K562 (cell line): ENCODE data around the gene RNU6-8. TPM values are rescaled to one million over a fixed set of nuclear protein-coding genes. Genes with fewer than 3 reads are reported as not detected.

ENCODE experiments used
- ATAC-seq: fragments of 200-7000 bp; cut with Tn5 transposase; 3 replicates; pipeline ENCODE4 v1.9.1; 2020; ENCODE audit warnings: moderate library complexity
- BruUV-seq: library from RNA; stranded (reverse); fragments of 400-500 nt; replicated peaks from 2 replicates; lab custom pipeline; 2021; lab: Mats Ljungman, UMichigan
- CTCF ChIA-PET: fragments of 300-600 bp; formaldehyde crosslinking; extraction: SDS; loops from one replicate; lab custom pipeline; 2021; ENCODE audit warnings: low intra/inter-chr PET ratio; lab: Yijun Ruan, JAX
- POLR2A ChIA-PET: fragments of 300-600, 350-650 bp; sonication (Branson Sonifier 250); formaldehyde crosslinking; extraction: SDS; loops from one replicate; lab custom pipeline; 2021; ENCODE audit warnings: antibody characterized with exemption, inconsistent platforms; lab: Yijun Ruan, JAX
- DNase-seq, 4 experiments: peaks; one replicate each; pipeline versions ENCODE4 v3.0.0 to v3.0.0-alpha.2; 2011 to 2018; ENCODE audit warnings: low spot score in 3 of 4, mixed read lengths in 3 of 4; ENCODE audit errors: extremely low read depth in 1 of 4
- FAIRE-seq: peaks from 2 replicates; lab custom pipeline; 2011; peaks lifted over from hg19 to GRCh38; lab: Jason Lieb, UNC
- H2AFZ ChIP-seq: 2 replicates; pipeline ENCODE4 v1.6.0; 2011; ENCODE audit warnings: low read depth, low read length, control low read depth, inconsistent platforms
- H3K27ac ChIP-seq: fragments of 200-600 bp; 3 replicates; pipeline ENCODE4 v1.8.0; 2011; ENCODE audit warnings: low read depth, mild to moderate bottlenecking, control low read depth, inconsistent platforms, low read length, moderate library complexity, mixed read lengths; ENCODE audit errors: extremely low read depth
- H3K27me3 ChIP-seq, 2 experiments: fragments of 300-600 bp in 1 of 2; 2 replicates in 1 of 2; 3 replicates in 1 of 2; pipeline versions ENCODE4 v1.6.0 to v1.8.0; 2011; ENCODE audit warnings: inconsistent platforms in 2 of 2, low read length in 2 of 2, mild to moderate bottlenecking in 1 of 2, mixed read lengths in 1 of 2, moderate library complexity in 1 of 2; ENCODE audit not compliant: control insufficient read depth in 2 of 2, insufficient read depth in 2 of 2
- H3K36me3 ChIP-seq: fragments of 300-600 bp; 3 replicates; pipeline ENCODE4 v1.8.0; 2011; ENCODE audit warnings: mild to moderate bottlenecking, low read length, inconsistent platforms; ENCODE audit not compliant: control insufficient read depth, insufficient read depth
- H3K4me1 ChIP-seq, 2 experiments: fragments of 200-600 bp in 1 of 2; replicated peaks in 1 of 2; 2 replicates in 1 of 2; 3 replicates in 1 of 2; pipeline versions ENCODE4 v1.5.1 to v1.8.0; 2011; ENCODE audit warnings: inconsistent platforms in 2 of 2, low read length in 2 of 2, mild to moderate bottlenecking in 1 of 2, mixed read lengths in 1 of 2, moderate library complexity in 1 of 2; ENCODE audit not compliant: control insufficient read depth in 2 of 2, insufficient read depth in 2 of 2
- H3K4me2 ChIP-seq: 2 replicates; pipeline ENCODE4 v1.6.1; 2011; ENCODE audit warnings: low read length, control low read depth, inconsistent platforms, mixed read lengths; ENCODE audit not compliant: insufficient read depth
- H3K4me3 ChIP-seq: fragments of 200-600 bp; sonication (generic), shearing (Covaris generic); 2 replicates; pipeline ENCODE4 v1.5.1; 2016; ENCODE audit warnings: control low read depth, inconsistent platforms
- H3K79me2 ChIP-seq: fragments of 200-600 bp; 3 replicates; pipeline ENCODE4 v1.8.0; 2011; ENCODE audit warnings: low read length, inconsistent platforms; ENCODE audit not compliant: control insufficient read depth, insufficient read depth
- H3K9ac ChIP-seq, 2 experiments: 2 replicates each; pipeline versions ENCODE4 v1.6.0 to v1.6.1; 2011; ENCODE audit warnings: low read depth in 2 of 2, low read length in 2 of 2, control low read depth in 1 of 2, inconsistent platforms in 1 of 2, mild to moderate bottlenecking in 1 of 2, mixed read lengths in 1 of 2; ENCODE audit not compliant: insufficient read depth in 1 of 2
- H3K9me1 ChIP-seq: one replicate; pipeline ENCODE4 v1.6.0; 2011; ENCODE audit warnings: inconsistent platforms, mild to moderate bottlenecking, low read length, moderate library complexity; ENCODE audit not compliant: control insufficient read depth, insufficient read depth
- H3K9me3 ChIP-seq: replicated peaks from 2 replicates; pipeline ENCODE4 v1.5.1; 2011; ENCODE audit warnings: low read depth, low read length, inconsistent platforms; ENCODE audit not compliant: control insufficient read depth, insufficient read depth
- H4K20me1 ChIP-seq: replicated peaks from 2 replicates; pipeline ENCODE4 v1.6.1; 2011; ENCODE audit warnings: low read length, inconsistent platforms, mixed read lengths; ENCODE audit not compliant: control insufficient read depth, insufficient read depth
- C11orf30 ChIP-seq: fragments of 450-650 bp; IDR thresholded peaks from 2 replicates; pipeline ENCODE4 v1.6.1; 2016; ENCODE audit warnings: low read depth, mild to moderate bottlenecking
- CHCHD3 ChIP-seq: fragments of 250-450 bp; sonication (Bioruptor Pico); IDR thresholded peaks from 2 replicates; pipeline ENCODE4 v2.1.2; 2022; ENCODE audit warnings: mild to moderate bottlenecking
- CXXC5 ChIP-seq: fragments of 250-450 bp; sonication (Bioruptor Pico); IDR thresholded peaks from 2 replicates; pipeline ENCODE4 v1.8.0; 2022; ENCODE audit warnings: inconsistent platforms, mild to moderate bottlenecking, moderate library complexity
- E2F5 ChIP-seq: sonication (generic); formaldehyde crosslinking; IDR thresholded peaks from 2 replicates; pipeline ENCODE4 v1.8.0; 2022; ENCODE audit warnings: mild to moderate bottlenecking, missing genetic modification reagents
- HCFC1 ChIP-seq: IDR thresholded peaks from 2 replicates; pipeline ENCODE4 v1.6.1; 2012; ENCODE audit warnings: low read depth, low read length, improper control_type of control experiment
- HNRNPLL ChIP-seq: fragments of 200-400 bp; formaldehyde crosslinking; IDR thresholded peaks from 2 replicates; pipeline ENCODE4 v1.6.1; 2017; ENCODE audit warnings: low read length, low read depth, mild to moderate bottlenecking; ENCODE audit not compliant: poor library complexity, severe bottlenecking
- KLF13 ChIP-seq: fragments of 450-650 bp; IDR thresholded peaks from 2 replicates; pipeline ENCODE4 v1.6.1; 2016; ENCODE audit warnings: missing genetic modification characterization, low read depth, mild to moderate bottlenecking, missing compliant biosample characterization, moderate library complexity, borderline replicate concordance
- NFE2 ChIP-seq: IDR thresholded peaks from 2 replicates; pipeline ENCODE4 v1.6.1; 2014; ENCODE audit warnings: antibody characterized with exemption, low read depth
- NFRKB ChIP-seq: fragments of 450-650 bp; IDR thresholded peaks from 2 replicates; pipeline ENCODE4 v1.6.1; 2016; ENCODE audit warnings: low read depth
- PHF8 ChIP-seq: fragments of 200-600 bp; sonication (generic); IDR thresholded peaks from 2 replicates; pipeline ENCODE4 v1.6.1; 2012; ENCODE audit warnings: mixed run types, mild to moderate bottlenecking, inconsistent platforms, low read length, moderate library complexity, borderline replicate concordance
- POLR2H ChIP-seq: IDR thresholded peaks from 2 replicates; pipeline ENCODE4 v1.6.1; 2016; ENCODE audit warnings: missing genetic modification characterization, low read depth, mild to moderate bottlenecking, control low read depth, missing compliant biosample characterization, moderate library complexity
- PYGO2 ChIP-seq: fragments of 450-650 bp; IDR thresholded peaks from 2 replicates; pipeline ENCODE4 v1.6.1; 2016; ENCODE audit warnings: mild to moderate bottlenecking, missing genetic modification characterization, moderate library complexity, missing compliant biosample characterization
- TBP ChIP-seq: optimal IDR thresholded peaks from 2 replicates; pipeline ENCODE3; 2011; ENCODE audit warnings: low read depth, low read length, improper control_type of control experiment
- TEAD4 ChIP-seq, 2 experiments: sonication (generic) in 1 of 2; formaldehyde crosslinking in 1 of 2; IDR thresholded peaks; 2 replicates each; pipeline versions ENCODE4 v1.6.1 to v1.8.0; 2012 to 2022; ENCODE audit warnings: borderline replicate concordance in 1 of 2, inconsistent platforms in 1 of 2, low read length in 1 of 2, mild to moderate bottlenecking in 1 of 2, missing genetic modification reagents in 1 of 2
- U2AF1 ChIP-seq: fragments of 200-400 bp; formaldehyde crosslinking; optimal IDR thresholded peaks from 2 replicates; pipeline ENCODE3; 2017; ENCODE audit warnings: mild to moderate bottlenecking, low read depth, low read length, moderate library complexity
- USF2 ChIP-seq: sonication (generic); formaldehyde crosslinking; IDR thresholded peaks from 2 replicates; pipeline ENCODE4 v1.5.0; 2020; ENCODE audit warnings: missing genetic modification reagents
- ZNF23 ChIP-seq: fragments of 250-450 bp; sonication (Bioruptor Pico); IDR thresholded peaks from 2 replicates; pipeline ENCODE4 v1.4.0; 2020; ENCODE audit warnings: mild to moderate bottlenecking
- WGBS: fragments of 100-300 bp; shearing (Covaris generic); methylation state at CpG from one replicate; pipeline ENCODE4 v1.1.6; 2016; ENCODE audit warnings: low coverage, mixed read lengths; ENCODE audit not compliant: insufficient coverage; ENCODE audit errors: missing lambda C conversion rate; 5-methylcytosine and 5-hydroxymethylcytosine counted together
- in situ Hi-C: fragments of 300-500 bp; cut with MboI; formaldehyde crosslinking; loops from 4 replicates; pipeline ENCODE4 v1.15.0; 2018; ENCODE audit warnings: inconsistent platforms, mixed read lengths
- intact Hi-C: fragments of 100-400 bp; cut with micrococcal nuclease; formaldehyde crosslinking; loops from 2 replicates; pipeline ENCODE4 v1.14.2; 2022
- polyA plus RNA-seq, 8 experiments: library from polyadenylated mRNA; depleted of rRNA in 4 of 8; stranded (reverse) in 5 of 8; unstranded in 3 of 8; fragments of >200 nt; fragmentation: Nextera tagmentation in 2 of 8; fragmentation: Illumina TruSeq in 1 of 8; extraction: Ambion mirVana in 2 of 8; extraction: Trizol in 1 of 8; gene quantifications; 2 replicates each; pipeline versions ENCODE4 v1.2.1 to v1.2.3, GENCODE V29; 2011 to 2014; ENCODE audit warnings: inconsistent platforms in 1 of 8, missing spikeins in 1 of 8
- total RNA-seq, 7 experiments: library from RNA; depleted of rRNA in 6 of 7; stranded (reverse); fragments of >200 nt in 6 of 7; fragmentation: Illumina TruSeq in 2 of 7; extraction: Trizol in 2 of 7; gene quantifications; 2 replicates each; pipeline versions ENCODE4 v1.2.1 to v1.2.3, GENCODE V29; 2011 to 2021; ENCODE audit warnings: low replicate concordance in 1 of 7

Gene RNU6-8
- total and polyA plus RNA-seq, 9 of the 15 experiments (the other 6 are each of a cell fraction or from before 2014, with no cell fraction given): not detected

DNA sequence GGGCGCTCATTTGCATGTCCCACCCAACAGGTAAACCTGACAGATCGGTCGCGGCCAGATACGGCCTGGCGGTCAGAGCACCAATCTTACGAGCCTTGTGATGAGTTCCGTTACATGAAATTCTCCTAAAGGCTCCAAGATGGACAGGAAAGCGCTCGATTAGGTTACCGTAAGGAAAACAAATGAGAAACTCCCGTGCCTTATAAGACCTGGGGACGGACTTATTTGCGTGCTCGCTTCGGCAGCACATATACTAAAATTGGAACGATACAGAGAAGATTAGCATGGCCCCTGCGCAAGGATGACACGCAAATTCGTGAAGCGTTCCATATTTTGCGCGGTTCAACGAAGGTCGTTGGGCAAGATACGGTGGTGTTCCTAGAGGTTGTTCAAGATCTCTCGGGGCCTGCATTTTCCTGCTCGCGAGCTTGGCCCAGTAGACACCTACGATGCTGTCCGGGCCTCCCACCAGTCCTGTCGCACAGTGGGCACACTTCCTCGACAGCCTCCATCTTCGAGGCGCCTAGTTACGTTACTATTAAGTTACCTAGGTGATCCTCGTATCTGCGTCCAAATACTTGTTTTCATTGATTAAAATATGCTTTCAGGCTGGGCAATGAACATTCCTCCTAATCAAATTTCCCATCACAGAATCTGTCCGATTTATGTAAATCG, 1.1 kb downstream of the RNU6-8 start, which contains the start of gene RNU6-7:
RNU6-7 (plus strand) TSS at position 230 of the 675 bp plus-strand sequence.
- Histone ChIP-seq H3K4me2 (peak within 1 kb of the TSS; percentile 91), H3K27me3 (no peaks in the 10 kb centered on the region), H3K79me2 (no peaks in the 10 kb centered on the region), H3K36me3 (no peaks in the 10 kb centered on the region), H3K4me3 (peak within 1 kb of the TSS; percentile 62), H3K9ac (peak within 1 kb of the TSS; percentile 85 to 92), H3K9me3 (no peaks in the 10 kb centered on the region), H2AFZ (peak within 1 kb of the TSS; percentile 97), H3K4me1 (peaks cover 3 to 8% of the 10 kb centered on the region in 2 experiments; a peak in 3 of 5 replicates), H3K27ac (peak within 1 kb of the TSS; percentile 89), H4K20me1 (no peaks in the 10 kb centered on the region), H3K9me1 (no peaks in the 10 kb centered on the region)
- peak; percentile 37 for FAIRE-seq
- CTCF ChIA-PET: no interaction called here
- no TSS peak for BruUV-seq
- intact Hi-C loops: no loop called here
- peak in 1 of 4 experiments; percentile 63 for DNase-seq
- in situ Hi-C loops: loop anchor here (5.0 kb wide), 1 partner anchor 120 kb away; no protein-coding TSS in a partner anchor
- 2% methylated on average over 40 of the region's 40 CpGs for WGBS
- POLR2A ChIA-PET: interaction anchor here (0.6 kb wide), 1 partner anchor 200 kb away, joined by 3 read pairs; no protein-coding TSS in a partner anchor
- ATAC-seq: peak; percentile 29
- no peak for TF ChIP-seq U2AF1
- peak; percentile 35; the same call in 1 of the 2 replicates for TF ChIP-seq CXXC5 (CRISPR knock-in tag)
- 0 out of 2 replicates have a peak, but pooled peaks have one; percentile 3 for TF ChIP-seq NFE2
- TF ChIP-seq POLR2H (tag): peak; percentile 48
- no peak for TF ChIP-seq USF2 (CRISPR knock-in tag)
- no peak for TF ChIP-seq NFRKB
- no peak for TF ChIP-seq KLF13
- TF ChIP-seq HNRNPLL: peak; percentile 91
- no peak for TF ChIP-seq ZNF23 (CRISPR knock-in tag)
- TF ChIP-seq E2F5 (CRISPR knock-in tag): no peak
- peak; percentile 95 for TF ChIP-seq TBP
- TF ChIP-seq CHCHD3 (CRISPR knock-in tag): no peak
- TF ChIP-seq HCFC1: no peak
- TF ChIP-seq PHF8: 0 out of 2 replicates have a peak, but pooled peaks have one; percentile 2
- 0 out of 2 replicates have a peak, but pooled peaks have one; percentile 4 for TF ChIP-seq C11orf30
- no peak for TF ChIP-seq PYGO2 (tag)
- peak; percentile 32; the same call in 1 of the 2 replicates for TF ChIP-seq TEAD4 (IDR thresholded peaks at IDR 0.05; ENCODE audit: low read length)
- no peak for TF ChIP-seq TEAD4 (CRISPR knock-in tag; IDR thresholded peaks at IDR 0.05; ENCODE audit: borderline replicate concordance)
